ENCODE results near the gene KCNG1. TPM values are rescaled to one million over a fixed set of nuclear protein-coding genes. Genes with fewer than 3 reads are reported as not detected.

KCNG1 gene
- total RNA-seq, 4 donors from 2014 or later: 0.39 to 7.0 (median 0.91) TPM

GRCh38 chr20:51036226-51036625 is 13.3 kb upstream of the KCNG1 start:
- DNase-seq (ENCODE audit: low spot score in 2 of 2): no peak
- Histone ChIP-seq H3K9me3 (no peaks in the 10 kb centered on the region), H3K27ac (no peak overlapping the region), H3K4me1 (no peaks in the 10 kb centered on the region), H3K27me3 (peaks cover 0 to 17% of the 10 kb centered on the region in 2 donors), H3K36me3 (no peaks in the 10 kb centered on the region), H3K4me3 (no peak overlapping the region)
- 65 to 71% methylated on average over 4 of the region's 4 CpGs for WGBS, 2 donors
- TF ChIP-seq POLR2A (IDR thresholded peaks at IDR 0.05): no peak

- peaks cover 0 to 24% of the 10 kb centered on the region in 2 donors for H3K27me3 ChIP-seq
- H3K4me3 ChIP-seq: no peak overlapping the region
- no peaks in the 10 kb centered on the region for H3K36me3 ChIP-seq
- no peak overlapping the region for H3K27ac ChIP-seq
- H3K9me3 ChIP-seq: no peaks in the 10 kb centered on the region
- no peak for DNase-seq (ENCODE audit: low spot score in 2 of 2)
- TF ChIP-seq POLR2A (IDR thresholded peaks at IDR 0.05): no peak
- no peak for TF ChIP-seq CTCF (IDR thresholded peaks at IDR 0.05)
- TF ChIP-seq EP300 (IDR thresholded peaks at IDR 0.05): no peak
- H3K4me1 ChIP-seq: no peaks in the 10 kb centered on the region
- WGBS, 2 donors: 48 to 54% methylated on average over 9 of the region's 9 CpGs
These were observed 12.2 kb upstream of the KCNG1 start for GRCh38 chr20:51034988-51035656.

GRCh38 chr20:51034476-51034875 is 11.6 kb upstream of the KCNG1 start:
- H3K4me3 ChIP-seq: no peak overlapping the region
- WGBS, 2 donors: 50 to 79% methylated on average over 2 of the region's 2 CpGs

GRCh38 chr20:51029963-51030920 is 7.3 kb upstream of the KCNG1 start:
- no peak for DNase-seq (ENCODE audit: low spot score in 2 of 2)
- Histone ChIP-seq H3K36me3 (no peaks in the 10 kb centered on the region), H3K27ac (no peak overlapping the region), H3K4me3 (no peak overlapping the region), H3K9me3 (no peaks in the 10 kb centered on the region), H3K4me1 (no peaks in the 10 kb centered on the region), H3K27me3 (peaks cover 0 to 54% of the 10 kb centered on the region in 2 donors)
- WGBS, 2 donors: 53% methylated on average over 17 of the region's 17 CpGs
- no peak for TF ChIP-seq CTCF (IDR thresholded peaks at IDR 0.05)
- no peak for TF ChIP-seq EP300 (IDR thresholded peaks at IDR 0.05)
- TF ChIP-seq POLR2A (IDR thresholded peaks at IDR 0.05): no peak

More at GRCh38 chr20:51034476-51034875, 11.6 kb upstream of the KCNG1 start:
- TF ChIP-seq EP300 (IDR thresholded peaks at IDR 0.05) (no peak), CTCF (IDR thresholded peaks at IDR 0.05) (no peak), POLR2A (IDR thresholded peaks at IDR 0.05) (no peak)
- H3K27me3 ChIP-seq: peaks cover 0 to 29% of the 10 kb centered on the region in 2 donors
- no peaks in the 10 kb centered on the region for H3K9me3 ChIP-seq
- no peak overlapping the region for H3K27ac ChIP-seq
- DNase-seq (ENCODE audit: low spot score in 2 of 2): no peak
- no peaks in the 10 kb centered on the region for H3K4me1 ChIP-seq
- no peaks in the 10 kb centered on the region for H3K36me3 ChIP-seq

- WGBS, 2 donors: 76 to 84% methylated on average over 1 of the region's 1 CpG
- H3K27ac ChIP-seq: no peak overlapping the region
- H3K27me3 ChIP-seq: peaks cover 0 to 54% of the 10 kb centered on the region in 2 donors
- no peaks in the 10 kb centered on the region for H3K4me1 ChIP-seq
- no peak for DNase-seq (ENCODE audit: low spot score in 2 of 2)
- H3K9me3 ChIP-seq: no peaks in the 10 kb centered on the region
- no peak for TF ChIP-seq EP300 (IDR thresholded peaks at IDR 0.05)
- TF ChIP-seq POLR2A (IDR thresholded peaks at IDR 0.05): no peak
- TF ChIP-seq CTCF (IDR thresholded peaks at IDR 0.05): no peak
- no peak overlapping the region for H3K4me3 ChIP-seq
- no peaks in the 10 kb centered on the region for H3K36me3 ChIP-seq
These were observed 6.6 kb upstream of the KCNG1 start for GRCh38 chr20:51029556-51029955.

Data from tibial nerve (tissue), 4 donors.